K562 (cell line): ENCODE data around the gene LRRC70. TPM values are rescaled to one million over a fixed set of nuclear protein-coding genes. Genes with fewer than 3 reads are reported as not detected.
A peak's percentile ranks its signal among the peaks of the same experiment; 100 is the strongest.

ENCODE experiments used
- ATAC-seq: fragments of 200-7000 bp; cut with Tn5 transposase; 3 replicates; pipeline ENCODE4 v1.9.1; 2020; ENCODE audit warnings: moderate library complexity
- BruUV-seq: library from RNA; stranded (reverse); fragments of 400-500 nt; replicated peaks from 2 replicates; lab custom pipeline; 2021; lab: Mats Ljungman, UMichigan
- CTCF ChIA-PET: fragments of 300-600 bp; formaldehyde crosslinking; extraction: SDS; loops from one replicate; lab custom pipeline; 2021; ENCODE audit warnings: low intra/inter-chr PET ratio; lab: Yijun Ruan, JAX
- POLR2A ChIA-PET: fragments of 300-600, 350-650 bp; sonication (Branson Sonifier 250); formaldehyde crosslinking; extraction: SDS; loops from one replicate; lab custom pipeline; 2021; ENCODE audit warnings: antibody characterized with exemption, inconsistent platforms; lab: Yijun Ruan, JAX
- DNase-seq, 4 experiments: peaks; one replicate each; pipeline versions ENCODE4 v3.0.0 to v3.0.0-alpha.2; 2011 to 2018; ENCODE audit warnings: low spot score in 3 of 4, mixed read lengths in 3 of 4; ENCODE audit errors: extremely low read depth in 1 of 4
- FAIRE-seq: peaks from 2 replicates; lab custom pipeline; 2011; peaks lifted over from hg19 to GRCh38; lab: Jason Lieb, UNC
- H2AFZ ChIP-seq: 2 replicates; pipeline ENCODE4 v1.6.0; 2011; ENCODE audit warnings: low read depth, low read length, control low read depth, inconsistent platforms
- H3K27ac ChIP-seq: fragments of 200-600 bp; 3 replicates; pipeline ENCODE4 v1.8.0; 2011; ENCODE audit warnings: low read depth, mild to moderate bottlenecking, control low read depth, inconsistent platforms, low read length, moderate library complexity, mixed read lengths; ENCODE audit errors: extremely low read depth
- H3K27me3 ChIP-seq, 2 experiments: fragments of 300-600 bp in 1 of 2; 2 replicates in 1 of 2; 3 replicates in 1 of 2; pipeline versions ENCODE4 v1.6.0 to v1.8.0; 2011; ENCODE audit warnings: inconsistent platforms in 2 of 2, low read length in 2 of 2, mild to moderate bottlenecking in 1 of 2, mixed read lengths in 1 of 2, moderate library complexity in 1 of 2; ENCODE audit not compliant: control insufficient read depth in 2 of 2, insufficient read depth in 2 of 2
- H3K36me3 ChIP-seq: fragments of 300-600 bp; 3 replicates; pipeline ENCODE4 v1.8.0; 2011; ENCODE audit warnings: mild to moderate bottlenecking, low read length, inconsistent platforms; ENCODE audit not compliant: control insufficient read depth, insufficient read depth
- H3K4me1 ChIP-seq, 2 experiments: fragments of 200-600 bp in 1 of 2; replicated peaks in 1 of 2; 2 replicates in 1 of 2; 3 replicates in 1 of 2; pipeline versions ENCODE4 v1.5.1 to v1.8.0; 2011; ENCODE audit warnings: inconsistent platforms in 2 of 2, low read length in 2 of 2, mild to moderate bottlenecking in 1 of 2, mixed read lengths in 1 of 2, moderate library complexity in 1 of 2; ENCODE audit not compliant: control insufficient read depth in 2 of 2, insufficient read depth in 2 of 2
- H3K4me2 ChIP-seq: 2 replicates; pipeline ENCODE4 v1.6.1; 2011; ENCODE audit warnings: low read length, control low read depth, inconsistent platforms, mixed read lengths; ENCODE audit not compliant: insufficient read depth
- H3K4me3 ChIP-seq: fragments of 200-600 bp; sonication (generic), shearing (Covaris generic); 2 replicates; pipeline ENCODE4 v1.5.1; 2016; ENCODE audit warnings: control low read depth, inconsistent platforms
- H3K79me2 ChIP-seq: fragments of 200-600 bp; 3 replicates; pipeline ENCODE4 v1.8.0; 2011; ENCODE audit warnings: low read length, inconsistent platforms; ENCODE audit not compliant: control insufficient read depth, insufficient read depth
- H3K9ac ChIP-seq, 2 experiments: 2 replicates each; pipeline versions ENCODE4 v1.6.0 to v1.6.1; 2011; ENCODE audit warnings: low read depth in 2 of 2, low read length in 2 of 2, control low read depth in 1 of 2, inconsistent platforms in 1 of 2, mild to moderate bottlenecking in 1 of 2, mixed read lengths in 1 of 2; ENCODE audit not compliant: insufficient read depth in 1 of 2
- H3K9me1 ChIP-seq: one replicate; pipeline ENCODE4 v1.6.0; 2011; ENCODE audit warnings: inconsistent platforms, mild to moderate bottlenecking, low read length, moderate library complexity; ENCODE audit not compliant: control insufficient read depth, insufficient read depth
- H3K9me3 ChIP-seq: replicated peaks from 2 replicates; pipeline ENCODE4 v1.5.1; 2011; ENCODE audit warnings: low read depth, low read length, inconsistent platforms; ENCODE audit not compliant: control insufficient read depth, insufficient read depth
- H4K20me1 ChIP-seq: replicated peaks from 2 replicates; pipeline ENCODE4 v1.6.1; 2011; ENCODE audit warnings: low read length, inconsistent platforms, mixed read lengths; ENCODE audit not compliant: control insufficient read depth, insufficient read depth
- ESRRB ChIP-seq: fragments of 250-450 bp; sonication (Bioruptor Pico); IDR thresholded peaks from 2 replicates; pipeline ENCODE4 v1.5.0; 2020; ENCODE audit warnings: mild to moderate bottlenecking, moderate library complexity, borderline replicate concordance
- ETV1 ChIP-seq: fragments of 450-650 bp; conservative IDR thresholded peaks from 2 replicates; pipeline ENCODE4 v1.6.1; 2016; ENCODE audit warnings: missing genetic modification characterization, control low read depth, low read depth, missing compliant biosample characterization
- EWSR1 ChIP-seq: fragments of 450-650 bp; IDR thresholded peaks from 2 replicates; pipeline ENCODE4 v1.6.1; 2018; ENCODE audit warnings: borderline replicate concordance, mild to moderate bottlenecking, low read depth, moderate library complexity; ENCODE audit not compliant: partially characterized antibody
- SMARCE1 ChIP-seq: fragments of 450-650 bp; IDR thresholded peaks from 2 replicates; pipeline ENCODE4 v1.7.1; 2016; ENCODE audit warnings: mild to moderate bottlenecking
- SRF ChIP-seq, 2 experiments: fragments of 250-450, 450-650 bp in 1 of 2; sonication (Bioruptor Pico) in 1 of 2; sonication (generic) in 1 of 2; formaldehyde crosslinking; IDR thresholded peaks; 2 replicates each; pipeline versions ENCODE4 v1.5.0 to v1.5.1; 2020 to 2022; ENCODE audit warnings: mild to moderate bottlenecking in 1 of 2, missing genetic modification reagents in 1 of 2
- STAG1 ChIP-seq: sonication (generic); formaldehyde crosslinking; IDR thresholded peaks from 2 replicates; pipeline ENCODE4 v1.5.0; 2020; ENCODE audit warnings: missing genetic modification reagents, borderline replicate concordance
- WGBS: fragments of 100-300 bp; shearing (Covaris generic); methylation state at CpG from one replicate; pipeline ENCODE4 v1.1.6; 2016; ENCODE audit warnings: low coverage, mixed read lengths; ENCODE audit not compliant: insufficient coverage; ENCODE audit errors: missing lambda C conversion rate; 5-methylcytosine and 5-hydroxymethylcytosine counted together
- in situ Hi-C: fragments of 300-500 bp; cut with MboI; formaldehyde crosslinking; loops from 4 replicates; pipeline ENCODE4 v1.15.0; 2018; ENCODE audit warnings: inconsistent platforms, mixed read lengths
- intact Hi-C: fragments of 100-400 bp; cut with micrococcal nuclease; formaldehyde crosslinking; loops from 2 replicates; pipeline ENCODE4 v1.14.2; 2022
- polyA plus RNA-seq, 8 experiments: library from polyadenylated mRNA; depleted of rRNA in 4 of 8; stranded (reverse) in 5 of 8; unstranded in 3 of 8; fragments of >200 nt; fragmentation: Nextera tagmentation in 2 of 8; fragmentation: Illumina TruSeq in 1 of 8; extraction: Ambion mirVana in 2 of 8; extraction: Trizol in 1 of 8; gene quantifications; 2 replicates each; pipeline versions ENCODE4 v1.2.1 to v1.2.3, GENCODE V29; 2011 to 2014; ENCODE audit warnings: inconsistent platforms in 1 of 8, missing spikeins in 1 of 8
- total RNA-seq, 7 experiments: library from RNA; depleted of rRNA in 6 of 7; stranded (reverse); fragments of >200 nt in 6 of 7; fragmentation: Illumina TruSeq in 2 of 7; extraction: Trizol in 2 of 7; gene quantifications; 2 replicates each; pipeline versions ENCODE4 v1.2.1 to v1.2.3, GENCODE V29; 2011 to 2021; ENCODE audit warnings: low replicate concordance in 1 of 7
- TF ChIP-seq, protein P1 (sequence below): fragments of 250-450 bp; sonication (Bioruptor Pico); IDR thresholded peaks from 2 replicates; pipeline ENCODE4 v1.4.0; 2020

LRRC70 gene
- total and polyA plus RNA-seq, 9 of the 15 experiments (the other 6 are each of a cell fraction or from before 2014, with no cell fraction given) = 0.21 to 2.1 (median 0.73) TPM

DNA sequence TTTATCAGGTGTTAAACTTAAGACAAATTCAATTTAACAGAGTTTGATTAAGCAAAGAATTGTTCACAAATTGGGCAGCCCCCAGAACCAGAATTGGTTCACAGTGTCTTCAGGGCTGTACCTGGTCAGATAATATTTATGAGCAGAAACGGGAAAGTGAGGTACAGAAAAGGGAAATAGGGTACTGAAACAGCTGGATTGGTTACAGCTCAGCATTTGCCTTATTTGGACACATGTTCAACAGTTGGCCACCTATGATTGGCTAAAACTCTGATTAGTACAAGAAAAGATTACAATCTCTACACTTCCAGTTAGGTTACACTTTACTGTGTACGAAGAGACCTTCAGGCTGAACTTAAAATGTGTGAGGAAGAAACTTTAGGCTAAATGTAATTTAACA, 18.7 kb downstream of the LRRC70 start:
- 43% methylated on average over 2 of the region's 2 CpGs for WGBS
- no peak overlapping the region for H3K4me3 ChIP-seq
- no peak for TF ChIP-seq STAG1 (CRISPR knock-in tag)
- TF ChIP-seq ETV1 (tag) = no peak
- TF ChIP-seq SRF (CRISPR knock-in tag; IDR thresholded peaks at IDR 0.05) = peak; percentile 23 to 94; a peak in 2 of 4 replicates
- TF ChIP-seq, all 486 proteins: peak for 1
- POLR2A ChIA-PET = no interaction called here
- peaks cover 45% of the 10 kb centered on the region for H3K36me3 ChIP-seq
- intact Hi-C loops = no loop called here
- DNase-seq = no peak
- no TSS peak for BruUV-seq
- H3K9ac ChIP-seq = no peak overlapping the region
- no peaks in the 10 kb centered on the region for H4K20me1 ChIP-seq
- no peaks in the 10 kb centered on the region for H3K27me3 ChIP-seq
- no peaks in the 10 kb centered on the region for H3K79me2 ChIP-seq
- H2AFZ ChIP-seq = no peak overlapping the region
- no peak; the same call in 2 of the 3 replicates for ATAC-seq
- no peak overlapping the region for H3K4me2 ChIP-seq
- no peak overlapping the region for H3K27ac ChIP-seq
- no peaks in the 10 kb centered on the region for H3K9me1 ChIP-seq
- H3K9me3 ChIP-seq = no peaks in the 10 kb centered on the region
- FAIRE-seq = no peak
- CTCF ChIA-PET = no interaction called here
- peaks cover 0 to 12% of the 10 kb centered on the region in 2 experiments; a peak in 3 of 5 replicates for H3K4me1 ChIP-seq
- in situ Hi-C loops = no loop called here

DNA sequence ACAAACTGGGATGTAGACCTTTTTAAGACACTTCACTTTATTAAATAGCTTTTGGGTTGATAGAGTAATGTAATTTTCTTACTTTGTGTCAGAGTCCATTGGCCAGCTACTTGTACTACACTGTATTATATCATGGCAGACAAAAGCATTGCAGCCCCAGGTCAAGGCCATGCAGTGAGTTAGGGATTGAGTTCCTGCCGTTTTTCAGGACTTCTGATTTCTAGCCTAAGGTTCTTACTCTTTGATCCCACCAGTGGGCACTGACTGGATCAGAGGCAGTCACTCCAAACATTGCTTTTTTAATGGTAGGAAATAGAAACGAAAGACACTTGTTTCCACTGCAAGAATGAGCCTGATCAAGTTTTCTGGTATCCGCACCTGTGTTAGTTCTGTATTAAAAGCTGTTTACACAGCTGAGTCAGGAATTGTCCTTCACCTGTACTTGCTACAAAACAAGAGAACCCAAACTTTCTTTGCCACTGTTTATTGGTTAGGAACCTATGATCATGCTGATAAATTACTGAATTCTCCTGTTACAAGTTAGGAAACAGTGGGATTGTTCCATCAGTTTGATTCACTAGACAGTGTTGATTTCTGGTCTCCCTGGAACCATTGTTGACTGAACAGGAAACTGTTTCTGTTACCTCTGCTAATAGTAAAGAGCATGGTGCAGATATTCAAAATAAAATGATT, 22.1 kb downstream of the LRRC70 start:
- Histone ChIP-seq H3K4me2 (no peak overlapping the region), H3K4me1 (no peaks in the 10 kb centered on the region; a peak in 1 of 5 replicates)
- ATAC-seq (no peak), FAIRE-seq (no peak)
- TF ChIP-seq ESRRB = no peak
- TF ChIP-seq SMARCE1 = no peak
- TF ChIP-seq EWSR1 = no peak
- TF ChIP-seq, protein P1, sequence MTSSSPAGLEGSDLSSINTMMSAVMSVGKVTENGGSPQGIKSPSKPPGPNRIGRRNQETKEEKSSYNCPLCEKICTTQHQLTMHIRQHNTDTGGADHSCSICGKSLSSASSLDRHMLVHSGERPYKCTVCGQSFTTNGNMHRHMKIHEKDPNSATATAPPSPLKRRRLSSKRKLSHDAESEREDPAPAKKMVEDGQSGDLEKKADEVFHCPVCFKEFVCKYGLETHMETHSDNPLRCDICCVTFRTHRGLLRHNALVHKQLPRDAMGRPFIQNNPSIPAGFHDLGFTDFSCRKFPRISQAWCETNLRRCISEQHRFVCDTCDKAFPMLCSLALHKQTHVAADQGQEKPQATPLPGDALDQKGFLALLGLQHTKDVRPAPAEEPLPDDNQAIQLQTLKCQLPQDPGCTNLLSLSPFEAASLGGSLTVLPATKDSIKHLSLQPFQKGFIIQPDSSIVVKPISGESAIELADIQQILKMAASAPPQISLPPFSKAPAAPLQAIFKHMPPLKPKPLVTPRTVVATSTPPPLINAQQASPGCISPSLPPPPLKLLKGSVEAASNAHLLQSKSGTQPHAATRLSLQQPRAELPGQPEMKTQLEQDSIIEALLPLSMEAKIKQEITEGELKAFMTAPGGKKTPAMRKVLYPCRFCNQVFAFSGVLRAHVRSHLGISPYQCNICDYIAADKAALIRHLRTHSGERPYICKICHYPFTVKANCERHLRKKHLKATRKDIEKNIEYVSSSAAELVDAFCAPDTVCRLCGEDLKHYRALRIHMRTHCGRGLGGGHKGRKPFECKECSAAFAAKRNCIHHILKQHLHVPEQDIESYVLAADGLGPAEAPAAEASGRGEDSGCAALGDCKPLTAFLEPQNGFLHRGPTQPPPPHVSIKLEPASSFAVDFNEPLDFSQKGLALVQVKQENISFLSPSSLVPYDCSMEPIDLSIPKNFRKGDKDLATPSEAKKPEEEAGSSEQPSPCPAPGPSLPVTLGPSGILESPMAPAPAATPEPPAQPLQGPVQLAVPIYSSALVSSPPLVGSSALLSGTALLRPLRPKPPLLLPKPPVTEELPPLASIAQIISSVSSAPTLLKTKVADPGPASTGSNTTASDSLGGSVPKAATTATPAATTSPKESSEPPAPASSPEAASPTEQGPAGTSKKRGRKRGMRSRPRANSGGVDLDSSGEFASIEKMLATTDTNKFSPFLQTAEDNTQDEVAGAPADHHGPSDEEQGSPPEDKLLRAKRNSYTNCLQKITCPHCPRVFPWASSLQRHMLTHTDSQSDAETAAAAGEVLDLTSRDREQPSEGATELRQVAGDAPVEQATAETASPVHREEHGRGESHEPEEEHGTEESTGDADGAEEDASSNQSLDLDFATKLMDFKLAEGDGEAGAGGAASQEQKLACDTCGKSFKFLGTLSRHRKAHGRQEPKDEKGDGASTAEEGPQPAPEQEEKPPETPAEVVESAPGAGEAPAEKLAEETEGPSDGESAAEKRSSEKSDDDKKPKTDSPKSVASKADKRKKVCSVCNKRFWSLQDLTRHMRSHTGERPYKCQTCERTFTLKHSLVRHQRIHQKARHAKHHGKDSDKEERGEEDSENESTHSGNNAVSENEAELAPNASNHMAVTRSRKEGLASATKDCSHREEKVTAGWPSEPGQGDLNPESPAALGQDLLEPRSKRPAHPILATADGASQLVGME (CRISPR knock-in tag) = no peak
- TF ChIP-seq, all 486 proteins: peak for 0
- Histone ChIP-seq H3K27me3 (no peaks in the 10 kb centered on the region), H3K79me2 (no peaks in the 10 kb centered on the region), H2AFZ (no peak overlapping the region), H3K9ac (no peak overlapping the region), H3K36me3 (peaks cover 32% of the 10 kb centered on the region), H3K9me1 (no peaks in the 10 kb centered on the region), H4K20me1 (no peaks in the 10 kb centered on the region), H3K9me3 (no peaks in the 10 kb centered on the region), H3K27ac (no peak overlapping the region), H3K4me3 (no peak overlapping the region)
- 77% methylated on average over 3 of the region's 3 CpGs for WGBS
- in situ Hi-C loops = no loop called here
- intact Hi-C loops = no loop called here
- no peak for DNase-seq
- no TSS peak for BruUV-seq
- ChIA-PET CTCF (no interaction called here), POLR2A (no interaction called here)
